Measurements from ENCODE around the gene ARHGEF16.

ARHGEF16 gene

DNA sequence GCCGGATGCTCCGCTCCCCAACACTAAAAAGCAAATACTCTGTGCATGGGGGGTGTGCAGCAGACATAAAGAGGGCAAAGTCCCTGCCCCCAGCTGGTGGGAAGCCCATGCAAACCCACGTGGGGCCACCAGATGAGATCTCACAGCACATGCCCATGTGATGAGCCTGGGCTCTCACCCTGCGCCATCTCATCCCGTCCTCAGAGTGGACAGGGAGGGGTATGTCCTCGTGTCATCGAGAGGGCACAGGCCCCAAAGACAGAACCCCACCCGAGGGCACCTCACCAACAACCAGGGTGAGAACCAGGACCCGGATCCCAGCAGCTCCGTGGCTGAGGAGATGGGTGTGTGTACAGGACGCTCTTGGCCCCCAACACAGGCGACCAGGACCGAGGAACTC, 25.1 kb upstream of the ARHGEF16 start:
- TF ChIP-seq, protein P1, sequence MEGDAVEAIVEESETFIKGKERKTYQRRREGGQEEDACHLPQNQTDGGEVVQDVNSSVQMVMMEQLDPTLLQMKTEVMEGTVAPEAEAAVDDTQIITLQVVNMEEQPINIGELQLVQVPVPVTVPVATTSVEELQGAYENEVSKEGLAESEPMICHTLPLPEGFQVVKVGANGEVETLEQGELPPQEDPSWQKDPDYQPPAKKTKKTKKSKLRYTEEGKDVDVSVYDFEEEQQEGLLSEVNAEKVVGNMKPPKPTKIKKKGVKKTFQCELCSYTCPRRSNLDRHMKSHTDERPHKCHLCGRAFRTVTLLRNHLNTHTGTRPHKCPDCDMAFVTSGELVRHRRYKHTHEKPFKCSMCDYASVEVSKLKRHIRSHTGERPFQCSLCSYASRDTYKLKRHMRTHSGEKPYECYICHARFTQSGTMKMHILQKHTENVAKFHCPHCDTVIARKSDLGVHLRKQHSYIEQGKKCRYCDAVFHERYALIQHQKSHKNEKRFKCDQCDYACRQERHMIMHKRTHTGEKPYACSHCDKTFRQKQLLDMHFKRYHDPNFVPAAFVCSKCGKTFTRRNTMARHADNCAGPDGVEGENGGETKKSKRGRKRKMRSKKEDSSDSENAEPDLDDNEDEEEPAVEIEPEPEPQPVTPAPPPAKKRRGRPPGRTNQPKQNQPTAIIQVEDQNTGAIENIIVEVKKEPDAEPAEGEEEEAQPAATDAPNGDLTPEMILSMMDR (IDR thresholded peaks at IDR 0.05; ENCODE audit: low read depth, low read length) = no peak
- no peak for DNase-seq (ENCODE audit: low read depth in 2 of 2)
- H3K4me3 ChIP-seq (replicated peaks in 1 of 2; ENCODE audit: low read depth in 2 of 2, low read length in 2 of 2) = no peak overlapping the region

DNA sequence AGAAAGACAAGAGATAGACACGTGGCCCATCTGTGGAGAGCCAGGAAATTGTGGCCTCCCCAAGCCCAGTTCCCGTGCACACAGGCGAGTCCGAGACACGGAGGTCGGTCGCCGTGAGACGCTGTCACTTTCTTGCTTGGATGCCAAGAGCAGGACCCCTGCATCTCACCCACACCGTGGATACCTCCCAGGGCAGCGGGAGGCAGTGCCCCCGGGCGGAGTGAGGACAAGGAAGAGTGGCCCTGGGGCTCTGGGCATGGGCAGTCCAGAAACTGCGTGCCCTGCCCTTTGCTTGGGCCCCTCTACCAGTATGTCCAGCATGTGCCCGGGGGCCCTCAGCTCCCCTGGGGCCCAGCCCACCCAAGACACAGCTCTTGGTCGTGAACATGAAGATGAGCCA, 24.7 kb upstream of the ARHGEF16 start:
- DNase-seq (ENCODE audit: low read depth in 2 of 2) = no peak
- TF ChIP-seq, protein P1 (IDR thresholded peaks at IDR 0.05; ENCODE audit: low read depth, low read length) = no peak
- H3K4me3 ChIP-seq (replicated peaks in 1 of 2; ENCODE audit: low read depth in 2 of 2, low read length in 2 of 2) = no peak overlapping the region

DNA sequence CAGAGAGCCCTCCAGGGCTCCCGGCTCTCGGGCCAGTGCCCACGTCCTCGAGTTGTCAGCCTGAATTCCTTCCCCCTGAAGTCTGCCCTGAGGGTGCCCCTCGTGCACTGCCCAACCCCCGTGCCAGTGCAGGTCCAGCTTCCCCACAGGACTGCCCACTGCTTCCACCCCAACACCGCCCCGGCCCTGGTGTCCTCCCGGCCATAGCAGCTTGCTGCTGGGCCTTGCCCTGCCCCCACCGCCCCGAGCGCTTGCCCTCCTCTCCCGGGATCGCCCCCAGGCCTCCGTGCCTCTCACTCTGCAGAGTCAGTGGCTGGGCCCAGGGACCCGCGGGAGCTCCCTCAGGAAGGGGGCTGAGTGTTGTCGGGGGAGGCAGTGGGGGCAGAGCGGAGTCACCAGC, 24.1 kb upstream of the ARHGEF16 start:
- no peak overlapping the region for H3K4me3 ChIP-seq (replicated peaks in 1 of 2; ENCODE audit: low read depth in 2 of 2, low read length in 2 of 2)
- TF ChIP-seq, protein P1 (IDR thresholded peaks at IDR 0.05; ENCODE audit: low read depth, low read length) = no peak
- no peak for DNase-seq (ENCODE audit: low read depth in 2 of 2)

GRCh38 chr1:3430820-3431219, 23.6 kb upstream of the ARHGEF16 start:
- no peak for DNase-seq (ENCODE audit: low read depth in 2 of 2)
- no peak overlapping the region for H3K4me3 ChIP-seq (replicated peaks in 1 of 2; ENCODE audit: low read depth in 2 of 2, low read length in 2 of 2)
- TF ChIP-seq, protein P1 (IDR thresholded peaks at IDR 0.05; ENCODE audit: low read depth, low read length) = no peak

GRCh38 chr1:3431266-3431665, 23.2 kb upstream of the ARHGEF16 start:
- DNase-seq (ENCODE audit: low read depth in 2 of 2) = no peak
- TF ChIP-seq, protein P1 (IDR thresholded peaks at IDR 0.05; ENCODE audit: low read depth, low read length) = peak; percentile 24
- no peak overlapping the region for H3K4me3 ChIP-seq (replicated peaks in 1 of 2; ENCODE audit: low read depth in 2 of 2, low read length in 2 of 2)

DNA sequence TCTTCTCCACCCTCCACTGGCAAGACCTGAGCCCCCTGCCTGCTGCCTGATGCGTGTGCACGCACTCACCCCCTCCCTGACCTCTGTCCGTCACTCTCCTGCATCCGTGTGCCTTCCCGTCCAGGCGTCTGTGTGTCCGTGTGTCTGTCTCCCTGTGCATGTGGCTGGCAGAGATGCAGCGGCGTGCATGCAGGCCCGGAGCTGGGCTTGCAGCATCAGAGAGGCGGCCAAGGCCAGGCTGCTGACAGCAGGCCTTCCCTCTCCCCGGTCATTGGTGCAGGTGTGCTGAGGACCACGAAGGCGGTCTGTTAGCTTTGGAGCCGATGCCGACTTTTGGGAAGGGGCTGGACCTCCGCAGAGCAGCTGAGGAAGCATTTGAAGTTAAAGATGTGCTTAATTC, 22.8 kb upstream of the ARHGEF16 start:
- TF ChIP-seq, protein P1 (IDR thresholded peaks at IDR 0.05; ENCODE audit: low read depth, low read length) = no peak
- DNase-seq (ENCODE audit: low read depth in 2 of 2) = no peak
- H3K4me3 ChIP-seq (replicated peaks in 1 of 2; ENCODE audit: low read depth in 2 of 2, low read length in 2 of 2) = no peak overlapping the region

DNA sequence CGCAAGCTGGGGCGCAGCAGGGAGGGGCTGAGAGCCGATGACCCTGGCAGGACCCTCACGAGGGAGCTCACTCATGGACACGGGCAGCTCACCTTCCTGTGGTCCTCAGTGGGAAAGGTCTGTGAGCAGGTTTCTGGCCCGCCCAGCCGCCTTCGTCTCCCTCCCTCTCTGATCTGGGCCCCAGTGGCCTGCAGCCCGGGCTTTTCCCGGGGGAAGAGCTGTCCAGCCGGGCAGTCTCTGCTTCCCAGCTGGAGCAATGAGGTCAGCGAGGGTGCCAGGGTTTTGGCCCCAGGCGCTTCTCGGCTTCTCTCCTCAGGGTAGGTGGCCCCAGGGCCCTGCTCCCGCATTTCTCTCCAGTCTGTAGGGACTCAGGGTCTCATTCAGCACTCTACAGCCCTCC, 22.2 kb upstream of the ARHGEF16 start:
- peak in 1 of 2 donors; percentile 11 for DNase-seq (ENCODE audit: low read depth in 2 of 2)
- TF ChIP-seq, protein P1 (IDR thresholded peaks at IDR 0.05; ENCODE audit: low read depth, low read length) = no peak
- no peak overlapping the region for H3K4me3 ChIP-seq (replicated peaks in 1 of 2; ENCODE audit: low read depth in 2 of 2, low read length in 2 of 2)
